Common myeloid progenitor, CD34-positive (primary cell): Measurements from ENCODE around the gene BICC1.
A peak's percentile ranks its signal among the peaks of the same experiment; 100 is the strongest.

Experiments
- CTCF ChIA-PET: fragments of 350-600 bp; sonication (Branson Sonifier 250); formaldehyde crosslinking; loops from one replicate; lab custom pipeline; 2021; ENCODE audit warnings: antibody characterized with exemption; lab: Charles Lee
- POLR2A ChIA-PET: fragments of 350-600 bp; sonication (Branson Sonifier 250); formaldehyde crosslinking; loops from one replicate; lab custom pipeline; 2021; ENCODE audit warnings: antibody characterized with exemption; lab: Charles Lee
- DNase-seq, 3 donors: peaks; one replicate each; pipeline versions ENCODE4 v3.0.0 to v3.0.0-alpha.2; 2013
- H3K27ac ChIP-seq, 2 experiments: 1 replicate in 1 of 2; 2 replicates in 1 of 2; pipeline ENCODE4 v1.7.0; 2013; ENCODE audit warnings: inconsistent platforms in 2 of 2, low read length in 2 of 2, mild to moderate bottlenecking in 2 of 2, low read depth in 1 of 2, moderate library complexity in 1 of 2; ENCODE audit not compliant: severe bottlenecking in 2 of 2, insufficient read depth in 1 of 2, poor library complexity in 1 of 2
- H3K27me3 ChIP-seq, 5 experiments: replicated peaks in 2 of 5; 1 replicate in 3 of 5; 2 replicates in 2 of 5; pipeline versions ENCODE4 v1.6.1 to v1.7.0; 2013; ENCODE audit warnings: low read length in 4 of 5, mild to moderate bottlenecking in 2 of 5, moderate library complexity in 2 of 5, inconsistent platforms in 1 of 5; ENCODE audit not compliant: insufficient read depth in 5 of 5, control insufficient read depth in 4 of 5
- H3K36me3 ChIP-seq, 4 experiments: 1 replicate in 2 of 4; 2 replicates in 2 of 4; pipeline versions ENCODE4 v1.6.1 to v1.7.0; 2013; ENCODE audit warnings: low read length in 3 of 4, control low read depth in 1 of 4, mild to moderate bottlenecking in 1 of 4; ENCODE audit not compliant: control insufficient read depth in 4 of 4, insufficient read depth in 4 of 4
- H3K4me1 ChIP-seq, 4 experiments: 1 replicate in 3 of 4; 2 replicates in 1 of 4; pipeline versions ENCODE4 v1.6.1 to v1.7.1; 2013; ENCODE audit warnings: low read length in 3 of 4, mild to moderate bottlenecking in 3 of 4, control low read depth in 1 of 4, inconsistent platforms in 1 of 4, moderate library complexity in 1 of 4; ENCODE audit not compliant: control insufficient read depth in 4 of 4, insufficient read depth in 4 of 4; ENCODE audit errors: control extremely low read depth in 1 of 4
- H3K4me3 ChIP-seq, 7 experiments: 1 replicate in 4 of 7; 2 replicates in 3 of 7; pipeline versions ENCODE4 v1.5.1 to v1.7.0; 2013; ENCODE audit warnings: mild to moderate bottlenecking in 7 of 7, low read length in 6 of 7, moderate library complexity in 6 of 7, inconsistent platforms in 2 of 7, low read depth in 2 of 7, control low read depth in 1 of 7; ENCODE audit not compliant: insufficient read depth in 4 of 7, control insufficient read depth in 1 of 7; ENCODE audit errors: extremely low read depth in 1 of 7
- H3K9me3 ChIP-seq, 5 experiments: 1 replicate in 4 of 5; 2 replicates in 1 of 5; pipeline versions ENCODE4 v1.6.1 to v1.7.1; 2013; ENCODE audit warnings: low read length in 4 of 5, mild to moderate bottlenecking in 2 of 5, inconsistent platforms in 1 of 5, low read depth in 1 of 5, moderate library complexity in 1 of 5; ENCODE audit not compliant: control insufficient read depth in 4 of 5, insufficient read depth in 2 of 5; ENCODE audit errors: control extremely low read depth in 1 of 5
- WGBS: methylation state at CpG from one replicate; pipeline ENCODE4 v1.1.5; 2013; ENCODE audit not compliant: insufficient coverage; 5-methylcytosine and 5-hydroxymethylcytosine counted together

Gene BICC1

DNA sequence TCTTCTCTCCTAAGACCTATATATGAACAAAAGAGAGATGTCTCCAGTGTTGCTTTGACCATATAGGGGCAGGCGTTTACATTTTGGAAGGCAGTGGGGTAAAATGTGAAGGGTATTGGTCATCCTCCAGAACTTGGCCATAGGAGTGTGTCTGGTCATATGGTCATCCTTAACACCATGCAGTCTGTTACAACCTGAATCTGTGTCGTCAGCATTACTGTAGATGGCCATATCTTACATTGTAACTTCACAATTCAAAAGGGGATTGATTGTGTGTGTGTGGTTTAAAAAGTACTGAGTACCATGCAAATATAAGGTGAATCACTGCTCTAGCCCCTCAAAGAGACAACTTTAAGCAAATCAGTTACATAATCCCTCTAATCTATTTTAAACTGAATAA, 311.7 kb downstream of the BICC1 start:
- ChIA-PET CTCF (no interaction called here), POLR2A (no interaction called here)
- no CpG with 5 or more reads among the region's 2 CpGs for WGBS
- Histone ChIP-seq H3K27ac (no peak overlapping the region), H3K4me3 (no peak overlapping the region), H3K9me3 (no peaks in the 10 kb centered on the region), H3K36me3 (no peaks in the 10 kb centered on the region), H3K27me3 (no peaks in the 10 kb centered on the region), H3K4me1 (no peaks in the 10 kb centered on the region)
- DNase-seq = no peak

- H3K4me3 ChIP-seq = no peak overlapping the region
- no peaks in the 10 kb centered on the region for H3K36me3 ChIP-seq
- no peaks in the 10 kb centered on the region for H3K27me3 ChIP-seq
- ChIA-PET POLR2A (no interaction called here), CTCF (no interaction called here)
- peak in 1 of 3 donors; percentile 48 for DNase-seq
- H3K27ac ChIP-seq = no peak overlapping the region
- H3K4me1 ChIP-seq = no peaks in the 10 kb centered on the region
- no peaks in the 10 kb centered on the region for H3K9me3 ChIP-seq
- 55% methylated on average over 5 of the region's 6 CpGs for WGBS
Observed at GRCh38 chr10:58826694-58827093, 314.0 kb downstream of the BICC1 start.

DNA sequence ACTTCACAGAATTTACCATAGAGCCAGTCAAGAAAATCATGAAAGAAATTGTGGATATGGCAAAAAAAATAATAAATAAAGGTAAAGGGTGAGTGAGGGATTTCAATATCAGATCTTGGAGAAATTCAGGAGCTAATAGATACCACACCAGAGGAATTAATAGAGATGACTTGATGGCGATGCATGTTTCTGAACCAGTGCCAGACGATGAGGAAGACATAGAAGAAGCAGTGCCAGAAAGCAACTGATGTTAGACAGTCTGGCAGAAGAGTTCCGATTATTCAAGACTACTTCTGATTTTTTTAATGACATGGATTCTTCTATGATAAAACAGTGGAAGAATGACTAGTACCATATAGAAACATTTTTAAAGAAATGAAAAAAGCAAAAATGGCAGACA, 314.7 kb downstream of the BICC1 start:
- Histone ChIP-seq H3K36me3 (no peaks in the 10 kb centered on the region), H3K4me3 (no peak overlapping the region), H3K4me1 (no peaks in the 10 kb centered on the region), H3K27me3 (no peaks in the 10 kb centered on the region), H3K27ac (no peak overlapping the region), H3K9me3 (no peaks in the 10 kb centered on the region)
- 100% methylated on average over 2 of the region's 3 CpGs for WGBS
- POLR2A ChIA-PET = no interaction called here
- CTCF ChIA-PET = no interaction called here
- DNase-seq = no peak

DNA sequence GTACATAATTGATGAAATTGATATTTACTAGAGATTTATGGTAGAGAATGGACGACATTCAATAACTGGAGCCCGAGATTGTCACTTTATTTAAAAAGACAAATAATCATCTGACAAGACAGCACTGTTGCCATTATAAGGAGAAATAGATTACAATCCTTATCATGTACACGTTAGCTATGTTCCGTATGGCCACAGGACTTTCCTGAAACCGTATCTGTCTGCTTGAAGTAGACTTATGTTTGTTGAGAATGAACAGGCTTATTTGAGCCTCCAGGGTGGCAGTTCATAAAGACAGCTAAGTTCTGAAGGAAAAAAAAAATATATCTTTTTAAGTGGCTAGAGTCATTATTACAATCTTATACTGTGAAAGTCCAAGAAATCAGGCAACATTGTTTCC, 317.2 kb downstream of the BICC1 start:
- POLR2A ChIA-PET = no interaction called here
- Histone ChIP-seq H3K4me1 (no peaks in the 10 kb centered on the region), H3K27me3 (no peaks in the 10 kb centered on the region), H3K4me3 (no peak overlapping the region), H3K27ac (no peak overlapping the region), H3K9me3 (no peaks in the 10 kb centered on the region), H3K36me3 (no peaks in the 10 kb centered on the region)
- CTCF ChIA-PET = no interaction called here
- no peak for DNase-seq
- WGBS = no CpG with 5 or more reads among the region's 5 CpGs

- Histone ChIP-seq H3K27me3 (no peaks in the 10 kb centered on the region), H3K36me3 (no peaks in the 10 kb centered on the region), H3K4me1 (no peaks in the 10 kb centered on the region), H3K27ac (no peak overlapping the region), H3K9me3 (no peaks in the 10 kb centered on the region), H3K4me3 (no peak overlapping the region)
- no peak for DNase-seq
- CTCF ChIA-PET = no interaction called here
- POLR2A ChIA-PET = no interaction called here
Observed at GRCh38 chr10:58830697-58831096, 318.0 kb downstream of the BICC1 start.

DNA sequence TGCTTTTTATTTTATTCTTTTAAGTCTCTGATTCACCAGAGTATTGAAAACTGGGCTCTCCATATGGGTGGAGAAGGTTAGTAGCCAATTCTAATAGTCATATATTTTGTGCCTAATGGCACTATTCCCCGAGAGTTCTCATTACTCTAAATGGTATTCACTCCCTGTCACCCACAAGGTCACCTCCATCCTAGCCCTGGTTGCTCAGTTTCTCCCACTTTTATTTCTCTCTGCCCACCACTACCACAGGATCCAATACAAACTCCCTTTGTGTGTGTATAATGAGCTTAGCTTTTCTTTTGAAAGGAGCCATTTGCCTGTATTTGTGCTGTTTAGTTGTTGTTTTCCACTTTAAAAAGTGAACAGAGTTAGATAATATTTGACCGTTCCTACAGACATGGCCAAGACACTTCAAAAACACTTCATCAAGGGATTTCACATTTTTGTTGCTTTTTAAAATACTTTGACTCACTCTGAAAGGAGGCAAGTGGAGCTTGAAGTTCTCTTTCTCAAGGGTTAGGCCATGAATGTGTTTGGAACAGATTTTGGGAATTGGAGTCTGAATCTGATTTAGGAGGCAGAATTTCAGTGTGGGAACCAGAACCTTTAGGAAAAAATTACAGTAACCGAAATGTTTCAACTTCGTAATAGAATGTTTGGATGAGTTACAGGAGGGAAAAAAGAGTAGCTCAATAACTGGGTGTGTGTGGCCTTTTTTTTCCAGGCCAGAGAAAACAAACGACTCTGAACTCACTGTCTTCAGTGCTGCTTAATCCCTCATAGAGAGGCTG, 321.3 kb downstream of the BICC1 start:
- H3K36me3 ChIP-seq = no peaks in the 10 kb centered on the region
- no peaks in the 10 kb centered on the region for H3K27me3 ChIP-seq
- no peak overlapping the region for H3K4me3 ChIP-seq
- ChIA-PET CTCF (interaction anchor here (0.5 kb wide), 1 partner anchor 1599 kb away, joined by 3 read pairs; no protein-coding TSS in a partner anchor), POLR2A (interaction anchor here (0.9 kb wide), 1 partner anchor 59 kb away, joined by 3 read pairs; no protein-coding TSS in a partner anchor)
- no peak overlapping the region for H3K27ac ChIP-seq
- H3K9me3 ChIP-seq = no peaks in the 10 kb centered on the region
- peaks cover 0 to 3% (median 0%) of the 10 kb centered on the region in 4 experiments for H3K4me1 ChIP-seq
- 100% methylated on average over 3 of the region's 5 CpGs for WGBS
- DNase-seq = no peak

GRCh38 chr10:58836176-58836700, 323.6 kb downstream of the BICC1 start:
- H3K27ac ChIP-seq = no peak overlapping the region
- peaks cover 0 to 3% (median 0%) of the 10 kb centered on the region in 4 experiments for H3K4me1 ChIP-seq
- ChIA-PET POLR2A (no interaction called here), CTCF (no interaction called here)
- no peaks in the 10 kb centered on the region for H3K36me3 ChIP-seq
- DNase-seq = no peak
- H3K4me3 ChIP-seq = no peak overlapping the region
- 90% methylated on average over 2 of the region's 3 CpGs for WGBS
- no peaks in the 10 kb centered on the region for H3K27me3 ChIP-seq
- no peaks in the 10 kb centered on the region for H3K9me3 ChIP-seq
